Femur (tissue), 1 donor: ENCODE results near the gene TMEM132E.

Experiments used
- DNase-seq: peaks from one replicate; pipeline ENCODE4 v3.0.0-alpha.2; 2017

The TMEM132E gene

GRCh38 chr17:34637041-34637547, 57.7 kb downstream of the TMEM132E start:
- no peak for DNase-seq

DNA sequence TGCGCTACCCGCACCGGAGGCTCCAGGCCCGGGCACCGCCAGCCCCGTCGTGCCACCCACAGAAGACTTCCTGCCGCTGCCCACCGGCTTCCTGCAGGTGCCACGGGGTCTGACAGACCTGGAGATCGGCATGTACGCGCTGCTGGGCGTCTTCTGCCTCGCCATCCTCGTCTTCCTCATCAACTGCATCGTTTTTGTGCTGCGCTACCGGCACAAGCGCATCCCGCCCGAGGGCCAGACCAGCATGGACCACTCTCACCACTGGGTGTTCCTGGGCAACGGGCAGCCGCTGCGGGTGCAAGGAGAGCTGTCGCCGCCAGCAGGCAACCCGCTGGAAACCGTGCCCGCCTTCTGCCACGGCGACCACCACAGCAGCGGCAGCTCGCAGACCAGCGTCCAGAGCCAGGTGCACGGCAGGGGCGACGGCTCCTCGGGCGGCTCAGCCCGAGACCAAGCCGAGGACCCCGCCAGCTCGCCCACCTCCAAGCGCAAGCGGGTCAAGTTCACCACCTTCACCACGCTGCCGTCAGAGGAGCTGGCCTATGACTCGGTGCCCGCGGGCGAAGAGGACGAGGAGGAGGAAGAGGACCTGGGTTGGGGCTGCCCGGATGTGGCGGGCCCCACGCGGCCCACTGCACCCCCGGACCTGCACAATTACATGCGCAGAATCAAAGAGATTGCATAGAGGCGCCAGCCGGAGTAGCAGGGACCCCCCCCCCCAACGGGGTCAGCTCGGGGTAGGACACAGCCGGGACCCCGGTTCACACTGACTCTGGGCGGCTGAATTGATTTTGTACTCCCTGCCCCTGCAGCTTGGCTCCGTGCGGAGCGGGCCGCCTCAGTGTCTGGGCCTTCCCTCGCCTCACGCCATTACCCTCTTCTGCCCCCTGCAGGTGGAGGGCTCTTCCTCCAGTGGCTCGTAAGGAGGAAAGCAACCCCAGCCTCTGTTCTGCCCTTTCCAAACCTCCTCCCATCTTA, 58.5 kb downstream of the TMEM132E start:
- DNase-seq, result peak; percentile 77

DNA sequence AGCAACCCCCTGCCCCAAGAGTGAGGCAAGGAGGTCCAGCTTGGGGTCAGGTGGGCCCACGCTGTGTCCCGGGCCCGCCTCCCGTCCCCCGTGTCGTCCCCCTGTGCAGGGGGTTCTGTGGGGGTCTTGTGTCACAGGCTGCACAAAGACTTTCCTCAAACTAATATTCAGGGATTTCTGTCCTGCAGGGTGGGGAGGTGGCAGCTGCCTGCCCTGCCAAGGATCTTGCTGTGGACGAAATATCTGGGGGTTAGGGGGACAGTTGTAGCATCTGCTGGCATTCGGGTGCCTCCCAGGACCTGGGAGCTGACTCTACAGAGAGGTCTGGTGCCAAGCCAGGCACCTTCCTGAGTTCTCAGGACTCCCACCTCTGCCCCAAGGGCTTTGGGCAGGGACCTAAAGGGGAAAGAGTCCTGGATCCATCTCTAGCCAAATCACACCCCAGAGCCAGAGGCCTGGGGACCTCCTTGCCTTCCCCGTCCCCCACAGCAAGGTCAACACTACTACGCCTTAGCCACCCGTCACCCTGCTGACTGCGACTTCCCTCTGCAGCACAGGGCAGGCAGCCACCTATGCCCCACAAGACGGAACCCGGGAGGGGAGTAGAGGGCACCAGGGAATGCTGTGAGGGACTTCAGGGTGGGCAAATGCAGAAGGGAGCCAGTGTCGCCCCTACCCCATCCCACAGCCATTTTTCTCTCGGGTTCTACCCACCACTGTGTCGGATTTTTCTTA, 59.3 kb downstream of the TMEM132E start:
- DNase-seq, result no peak

DNA sequence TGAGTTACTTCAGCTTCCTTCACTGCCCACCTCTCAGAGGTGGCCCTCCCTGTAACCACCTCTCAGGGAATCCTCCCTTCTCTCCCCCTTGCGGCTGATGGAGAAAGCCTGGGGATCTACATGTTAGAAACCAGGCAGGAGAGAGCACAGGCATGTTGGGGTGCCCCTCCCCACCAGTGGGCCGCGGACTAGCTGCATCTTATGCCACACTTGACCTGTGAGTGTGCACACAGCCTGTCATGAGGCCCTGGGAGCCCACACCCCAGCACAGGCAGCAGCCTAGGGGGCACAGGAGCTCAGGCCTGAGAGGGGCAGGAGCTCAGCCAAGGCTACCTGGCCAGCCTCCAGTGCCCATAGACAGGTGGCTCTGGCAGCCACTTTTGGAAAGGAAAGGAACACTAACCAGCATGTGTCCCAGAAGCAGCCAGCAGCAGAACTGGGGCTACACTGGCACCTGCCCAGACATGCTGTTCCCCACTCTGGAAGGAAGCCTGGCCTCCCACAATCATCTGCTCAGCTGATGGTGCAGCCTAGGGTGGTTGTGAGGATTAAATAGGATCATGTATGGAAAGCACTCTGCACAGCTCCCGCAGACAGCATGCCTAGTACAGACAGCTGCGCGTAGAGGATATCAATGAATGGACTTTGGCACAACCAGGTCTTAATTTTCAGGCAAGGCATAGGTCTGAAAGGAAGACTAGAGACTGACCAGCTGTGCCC, 60.5 kb downstream of the TMEM132E start:
- peak; percentile 33 for DNase-seq

GRCh38 chr17:34641368-34641767, 62.0 kb downstream of the TMEM132E start:
- DNase-seq, result no peak

DNA sequence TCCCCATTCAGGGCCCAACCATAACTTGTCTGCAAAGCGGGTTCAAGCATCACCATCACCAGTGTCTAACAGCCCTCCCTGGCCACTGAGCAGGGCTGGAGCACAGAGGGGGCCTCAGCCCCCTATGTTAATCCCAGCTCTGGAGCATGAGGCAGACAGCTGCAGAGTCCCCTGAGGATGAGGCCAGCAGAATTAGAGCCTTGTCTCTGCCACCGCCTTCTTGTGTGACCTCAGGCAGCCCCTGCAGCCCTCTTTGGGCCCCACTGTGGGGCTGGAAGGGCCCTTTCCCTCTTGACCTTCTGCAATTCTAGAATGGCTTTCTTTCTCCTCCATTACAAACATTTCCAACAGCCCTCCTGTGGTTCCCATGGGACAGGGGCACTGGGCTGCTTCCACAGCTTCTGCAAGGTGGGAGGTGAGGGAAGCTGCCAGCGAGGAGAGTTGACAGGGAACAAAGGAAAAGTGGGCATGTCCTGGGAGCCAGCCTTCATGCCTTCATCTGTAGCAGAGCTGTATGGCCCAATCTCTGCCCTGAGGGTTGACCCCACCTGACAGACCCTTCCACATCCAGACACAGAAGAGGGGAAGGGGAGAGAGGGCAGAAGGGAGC, 65.7 kb downstream of the TMEM132E start:
- no peak for DNase-seq

DNA sequence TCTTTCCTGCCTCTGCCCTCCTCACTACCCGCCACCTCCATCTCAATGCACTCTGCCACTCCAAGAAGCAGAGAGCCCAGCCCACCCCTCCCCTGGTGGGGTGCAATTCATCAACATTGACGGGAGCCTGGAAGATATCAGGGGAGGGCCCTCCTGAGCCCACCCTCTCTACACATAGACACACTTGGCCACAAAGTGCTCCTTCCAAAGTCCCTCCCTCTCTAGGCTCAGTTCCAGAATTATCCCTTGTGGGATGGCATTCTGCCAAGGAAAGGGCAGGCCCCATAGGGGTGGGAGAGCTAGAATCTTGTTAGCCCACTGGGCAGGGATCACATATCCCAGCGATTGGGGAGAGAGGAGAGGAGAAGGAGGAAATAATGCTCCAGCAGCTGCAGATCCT, 66.2 kb downstream of the TMEM132E start:
- peak; percentile 62 for DNase-seq

- DNase-seq, result no peak
Measured at GRCh38 chr17:34647511-34647910, 68.1 kb downstream of the TMEM132E start.

DNA sequence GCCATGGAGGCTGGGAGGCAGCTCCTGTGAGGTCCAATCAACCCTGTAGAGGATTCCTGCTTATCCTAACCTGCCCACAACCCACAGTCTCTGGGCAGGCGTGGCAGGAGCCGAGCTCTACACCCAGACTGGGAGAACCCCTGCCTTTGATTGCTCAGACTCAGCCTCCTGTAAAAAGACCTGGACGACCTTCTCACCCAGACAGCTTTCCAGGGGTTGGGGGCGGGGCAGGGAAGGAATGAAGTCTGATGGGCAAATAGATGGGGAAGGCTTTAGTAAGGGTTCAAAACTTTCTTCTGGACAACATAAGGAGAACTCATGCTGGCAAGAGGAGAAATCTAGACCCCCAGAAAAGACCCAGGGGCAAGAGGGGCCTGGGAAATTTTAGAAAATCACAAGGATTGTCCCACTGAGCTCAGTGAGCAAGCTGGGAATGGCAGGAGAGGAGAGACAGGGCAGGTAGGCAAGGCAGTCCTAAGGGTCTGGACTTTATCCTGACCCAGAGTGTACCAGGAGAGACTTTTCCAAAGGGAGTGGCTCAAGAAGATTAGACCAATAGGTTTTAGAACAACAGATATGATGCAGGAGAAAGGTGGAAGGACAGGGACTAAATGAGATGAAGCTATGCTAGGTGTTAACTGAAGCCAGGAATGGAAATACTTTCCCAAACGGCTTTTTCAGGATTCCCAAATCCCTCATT, 70.8 kb downstream of the TMEM132E start:
- DNase-seq, result no peak

DNA sequence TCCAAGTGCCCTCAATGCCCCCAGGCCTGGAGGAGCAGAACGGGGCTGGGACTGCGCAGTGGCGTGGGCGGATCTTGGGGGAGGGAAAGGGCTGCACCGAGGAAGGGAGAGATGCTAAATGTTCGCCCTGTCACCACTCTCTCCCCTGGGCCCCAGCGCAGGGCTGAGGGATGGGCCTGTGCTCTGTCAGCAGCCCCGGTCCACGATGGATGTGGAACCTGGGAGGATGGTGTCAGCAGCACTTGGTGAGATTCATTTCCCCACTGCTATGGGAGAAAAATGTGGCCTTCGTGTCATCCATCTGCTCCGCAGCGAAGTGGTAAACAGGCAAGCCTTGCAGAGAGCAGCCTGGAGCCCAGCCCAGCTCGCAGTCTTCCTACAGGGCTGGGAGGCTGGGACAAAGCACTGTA, 72.0 kb downstream of the TMEM132E start:
- DNase-seq, result no peak

DNA sequence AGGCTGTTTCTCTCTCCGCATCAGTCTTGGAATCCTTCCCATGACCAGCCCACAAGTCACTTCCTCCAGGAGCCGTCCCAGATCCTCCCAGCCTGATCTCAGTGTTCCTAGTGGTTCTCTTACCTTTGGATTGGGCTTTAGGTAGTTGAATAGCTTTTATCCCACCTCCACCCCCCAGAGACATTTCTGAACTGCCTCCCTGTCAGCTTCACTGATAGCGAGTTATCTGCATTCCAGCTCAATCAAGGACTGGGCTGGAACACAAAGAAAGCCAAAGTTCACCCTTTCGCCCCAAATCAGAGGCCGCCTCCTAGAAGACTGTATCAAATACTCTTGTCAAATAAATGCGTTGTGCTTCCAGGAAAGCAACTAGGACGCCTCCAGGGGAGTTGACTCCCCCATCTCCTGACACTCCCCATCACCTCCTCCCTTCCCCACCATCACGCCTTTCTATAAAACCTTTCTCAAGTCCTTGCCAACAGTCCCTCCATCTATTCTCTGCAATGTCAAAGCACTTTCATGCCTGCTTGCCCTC, 72.7 kb downstream of the TMEM132E start:
- DNase-seq, result no peak

GRCh38 chr17:34653511-34653910, 74.1 kb downstream of the TMEM132E start:
- no peak for DNase-seq

DNA sequence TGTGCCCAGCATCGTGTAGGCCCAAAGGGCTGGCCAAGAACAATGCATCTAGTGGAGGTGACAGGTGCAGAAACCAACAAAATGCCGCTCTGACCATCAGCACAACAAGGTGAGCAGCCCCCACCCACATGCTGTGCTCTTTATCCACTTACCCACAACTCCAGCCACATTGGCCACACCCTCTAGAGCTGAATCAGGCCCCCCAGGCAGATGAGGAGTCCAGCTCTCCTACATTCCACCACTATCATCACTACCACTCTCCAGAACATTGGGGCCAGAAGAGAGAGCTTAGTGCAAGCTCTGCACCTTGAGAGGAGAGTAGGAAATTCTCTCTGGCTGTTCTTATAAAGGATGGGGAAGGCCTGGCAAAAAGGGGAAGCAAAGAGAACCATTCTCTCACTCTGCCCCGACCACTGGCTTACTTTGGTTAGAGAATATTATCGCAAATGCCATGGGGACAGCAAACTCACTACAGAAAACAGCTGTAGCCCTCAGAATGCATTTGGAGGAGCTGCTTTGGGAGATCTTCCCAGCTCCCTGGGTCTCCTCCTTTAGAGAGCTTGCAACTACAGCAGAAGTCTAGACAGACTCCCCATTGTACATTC, 75.0 kb downstream of the TMEM132E start:
- no peak for DNase-seq

DNA sequence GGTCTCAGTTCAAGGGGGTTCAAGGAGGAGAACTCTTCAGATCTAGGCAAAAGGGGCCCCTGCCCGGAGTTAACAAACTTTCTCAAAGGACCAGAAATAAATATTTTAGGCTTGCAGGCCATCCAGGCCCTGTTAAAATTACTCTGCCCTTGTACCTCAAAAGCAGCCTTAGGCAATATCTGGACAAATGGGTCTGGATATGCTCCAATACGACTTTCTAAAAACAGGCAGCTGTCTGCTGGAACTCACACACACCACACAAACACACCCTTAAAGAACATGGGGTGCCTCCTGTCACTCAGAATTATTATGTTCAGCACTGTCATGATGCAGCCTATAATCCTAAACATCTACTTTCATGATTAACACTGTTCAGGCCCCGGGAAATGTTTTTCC, 75.5 kb downstream of the TMEM132E start:
- no peak for DNase-seq

DNA sequence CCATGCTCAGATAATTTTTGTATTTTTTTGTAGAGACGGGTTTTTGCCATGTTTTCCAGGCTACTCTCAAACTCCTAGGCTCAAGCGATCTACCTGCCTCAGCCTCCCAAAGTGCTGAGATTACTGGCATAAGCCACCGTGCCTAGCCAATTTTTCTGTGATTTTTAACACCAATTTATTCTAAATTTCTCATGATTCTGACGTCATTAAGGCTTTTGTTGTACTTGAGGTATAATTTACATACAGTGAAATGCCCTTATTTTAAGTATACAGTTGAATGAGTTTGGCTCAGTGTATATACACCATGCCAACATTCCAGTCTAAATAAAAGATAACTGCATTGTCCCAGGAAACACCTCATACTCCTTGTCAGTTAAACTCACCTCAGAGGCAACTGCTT, 77.4 kb downstream of the TMEM132E start:
- no peak for DNase-seq

GRCh38 chr17:34658811-34659560, 79.6 kb downstream of the TMEM132E start:
- no peak for DNase-seq

- DNase-seq, result no peak
Measured at GRCh38 chr17:34663714-34664113, 84.3 kb downstream of the TMEM132E start.

DNA sequence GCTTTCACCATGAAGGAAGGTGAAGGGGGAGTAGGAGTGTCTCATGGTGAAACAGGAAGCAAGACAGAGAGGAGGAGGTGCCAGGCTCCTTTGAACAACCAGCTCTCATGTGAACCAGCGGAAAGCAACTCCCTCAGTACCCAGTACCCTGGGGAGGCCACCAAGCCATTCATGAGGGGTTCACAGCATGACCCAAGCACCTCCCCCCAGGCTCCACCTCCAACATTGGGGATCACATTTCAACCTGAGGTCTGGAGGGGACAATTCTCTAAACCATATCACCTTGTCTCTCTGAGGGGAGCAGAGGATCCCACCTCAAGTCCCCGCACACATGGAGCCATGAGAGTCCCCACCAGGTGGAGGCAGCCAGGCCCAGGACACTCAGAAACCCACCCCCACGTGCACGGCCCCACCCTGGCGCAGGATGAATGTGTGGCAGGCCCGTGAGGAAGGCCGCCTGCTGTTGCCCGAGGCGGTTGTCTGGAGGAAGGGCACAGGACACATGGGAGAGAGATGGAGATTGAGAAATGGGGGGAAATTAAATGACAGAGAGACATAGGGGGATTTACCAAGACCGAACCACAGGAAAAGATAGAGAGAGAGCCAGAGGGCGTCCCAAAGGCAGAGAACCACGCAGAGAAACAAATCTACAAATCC, 85.9 kb downstream of the TMEM132E start:
- no peak for DNase-seq

GRCh38 chr17:34665819-34666763, 86.7 kb downstream of the TMEM132E start:
- DNase-seq, result no peak
